GM21825 (cell line): Measurements from ENCODE around the gene WDR74.
A peak's percentile ranks its signal among the peaks of the same experiment; 100 is the strongest.

ENCODE experiments used
- ATAC-seq: cut with Tn5 transposase; IDR thresholded peaks from one replicate; pipeline ENCODE4 v1.9.1; 2021; ENCODE audit warnings: mild to moderate bottlenecking, moderate library complexity; ENCODE audit not compliant: unreplicated experiment

WDR74 gene

GRCh38 chr11:62799486-62799885 is 39.9 kb downstream of the WDR74 start:
- no peak for ATAC-seq

GRCh38 chr11:62796281-62796680 is 43.1 kb downstream of the WDR74 start:
- ATAC-seq, result no peak

GRCh38 chr11:62794201-62794775 is 45.1 kb downstream of the WDR74 start:
- ATAC-seq, result no peak

GRCh38 chr11:62792202-62792575 is 47.2 kb downstream of the WDR74 start:
- no peak for ATAC-seq

- peak; percentile 64 for ATAC-seq
These were observed 47.7 kb downstream of the WDR74 start, which contains the start of gene TMEM223 for GRCh38 chr11:62791501-62792201. TMEM223 (minus strand) TSS chr11:62792006; CDS start chr11:62791994, 12 bp downstream.

- no peak for ATAC-seq
These were observed 49.8 kb downstream of the WDR74 start for GRCh38 chr11:62789576-62789975.

- ATAC-seq, result no peak
These were observed 50.4 kb downstream of the WDR74 start for GRCh38 chr11:62788991-62789390.

GRCh38 chr11:62787005-62787759 is 52.2 kb downstream of the WDR74 start, which contains the start of gene TMEM179B:
TMEM179B (plus strand) TSS chr11:62787402; CDS start chr11:62787432, 30 bp downstream.
- ATAC-seq, result peak; percentile 62

GRCh38 chr11:62786318-62787004 is 52.9 kb downstream of the WDR74 start:
- ATAC-seq, result peak; percentile 59
